Activated T-cell treated with anti-CD3 and anti-CD28 coated beads, Interleukin-2, amount 50 U/mL, for 4 hours (primary cell): ENCODE results near the gene PRDM16. TPM values are rescaled to one million over a fixed set of nuclear protein-coding genes. Genes with fewer than 3 reads are reported as not detected.

ENCODE experiments used
- ATAC-seq, 2 donors: fragments of 200-7000 bp; cut with Tn5 transposase; one replicate each; pipeline ENCODE4 v1.10.0; 2021
- DNase-seq: peaks from one replicate; pipeline ENCODE4 v3.0.0-alpha.2; 2020
- H3K27me3 Mint-ChIP-seq: one replicate; pipeline ENCODE4 v1.8.0; 2021; ENCODE audit warnings: low read depth, mixed read lengths
- H3K36me3 Mint-ChIP-seq: one replicate; pipeline ENCODE4 v1.8.0; 2022; ENCODE audit warnings: mixed read lengths; ENCODE audit not compliant: insufficient read depth
- H3K4me1 Mint-ChIP-seq: one replicate; pipeline ENCODE4 v1.8.0; 2021; ENCODE audit warnings: low read depth, mixed read lengths
- H3K4me3 Mint-ChIP-seq: one replicate; pipeline ENCODE4 v1.8.0; 2021; ENCODE audit warnings: mild to moderate bottlenecking, moderate library complexity, mixed read lengths
- H3K9me3 Mint-ChIP-seq: one replicate; pipeline ENCODE4 v1.8.0; 2021; ENCODE audit warnings: mixed read lengths
- total RNA-seq, 3 donors: library from RNA; stranded (reverse); gene quantifications; one replicate each; pipeline ENCODE4 v1.2.1, GENCODE V29; 2021

PRDM16 gene
- total RNA-seq, 3 donors from 2014 or later, result 0.05 to 0.22 TPM; not detected in 1

GRCh38 chr1:3212453-3213355 lies 143.7 kb downstream of the PRDM16 start:
- Mint-ChIP-seq H3K9me3 (no peaks in the 10 kb centered on the region), H3K36me3 (no peaks in the 10 kb centered on the region)
- ATAC-seq, result no peak

GRCh38 chr1:3213730-3214129 lies 144.7 kb downstream of the PRDM16 start:
- no peaks in the 10 kb centered on the region for H3K36me3 Mint-ChIP-seq
- no peak overlapping the region for H3K4me3 Mint-ChIP-seq
- H3K27me3 Mint-ChIP-seq, result peaks cover 7% of the 10 kb centered on the region
- no peaks in the 10 kb centered on the region for H3K4me1 Mint-ChIP-seq
- no peaks in the 10 kb centered on the region for H3K9me3 Mint-ChIP-seq
- DNase-seq (no peak), ATAC-seq (no peak)

More at GRCh38 chr1:3212453-3213355, 143.7 kb downstream of the PRDM16 start:
- no peaks in the 10 kb centered on the region for H3K4me1 Mint-ChIP-seq
- no peak overlapping the region for H3K4me3 Mint-ChIP-seq
- DNase-seq, result no peak
- peaks cover 7% of the 10 kb centered on the region for H3K27me3 Mint-ChIP-seq

- no peak overlapping the region for H3K4me3 Mint-ChIP-seq
- ATAC-seq (no peak), DNase-seq (no peak)
- H3K36me3 Mint-ChIP-seq, result no peaks in the 10 kb centered on the region
- H3K9me3 Mint-ChIP-seq, result no peaks in the 10 kb centered on the region
- peaks cover 7% of the 10 kb centered on the region for H3K27me3 Mint-ChIP-seq
- H3K4me1 Mint-ChIP-seq, result no peaks in the 10 kb centered on the region
Measured at GRCh38 chr1:3215198-3216014, 146.4 kb downstream of the PRDM16 start.

GRCh38 chr1:3216015-3216391 lies 147.0 kb downstream of the PRDM16 start:
- Mint-ChIP-seq H3K36me3 (no peaks in the 10 kb centered on the region), H3K27me3 (peaks cover 7% of the 10 kb centered on the region), H3K9me3 (no peaks in the 10 kb centered on the region), H3K4me1 (no peaks in the 10 kb centered on the region), H3K4me3 (no peak overlapping the region)
- no peak for ATAC-seq
- no peak for DNase-seq

GRCh38 chr1:3217181-3217641 lies 148.2 kb downstream of the PRDM16 start:
- peaks cover 7% of the 10 kb centered on the region for H3K27me3 Mint-ChIP-seq
- no peaks in the 10 kb centered on the region for H3K9me3 Mint-ChIP-seq
- H3K4me1 Mint-ChIP-seq, result no peaks in the 10 kb centered on the region
- DNase-seq, result no peak
- no peak for ATAC-seq
- no peaks in the 10 kb centered on the region for H3K36me3 Mint-ChIP-seq
- H3K4me3 Mint-ChIP-seq, result no peak overlapping the region

GRCh38 chr1:3217979-3218679 lies 149.1 kb downstream of the PRDM16 start:
- no peak overlapping the region for H3K4me3 Mint-ChIP-seq
- peaks cover 7% of the 10 kb centered on the region for H3K27me3 Mint-ChIP-seq
- H3K9me3 Mint-ChIP-seq, result no peaks in the 10 kb centered on the region

GRCh38 chr1:3219005-3219790 lies 150.2 kb downstream of the PRDM16 start:
- no peaks in the 10 kb centered on the region for H3K36me3 Mint-ChIP-seq
- H3K4me3 Mint-ChIP-seq, result no peak overlapping the region
- no peak for ATAC-seq
- no peak for DNase-seq
- H3K27me3 Mint-ChIP-seq, result peaks cover 12% of the 10 kb centered on the region
- no peaks in the 10 kb centered on the region for H3K9me3 Mint-ChIP-seq
- no peaks in the 10 kb centered on the region for H3K4me1 Mint-ChIP-seq

More at GRCh38 chr1:3217979-3218679, 149.1 kb downstream of the PRDM16 start:
- no peak for DNase-seq
- ATAC-seq, result no peak
- Mint-ChIP-seq H3K4me1 (no peaks in the 10 kb centered on the region), H3K36me3 (no peaks in the 10 kb centered on the region)

- Mint-ChIP-seq H3K27me3 (peaks cover 12% of the 10 kb centered on the region), H3K9me3 (no peaks in the 10 kb centered on the region), H3K36me3 (no peaks in the 10 kb centered on the region), H3K4me3 (no peak overlapping the region), H3K4me1 (no peaks in the 10 kb centered on the region)
- DNase-seq (no peak), ATAC-seq (no peak)
Measured at GRCh38 chr1:3219791-3220467, 150.9 kb downstream of the PRDM16 start.

- Mint-ChIP-seq H3K27me3 (peaks cover 5% of the 10 kb centered on the region), H3K4me1 (no peaks in the 10 kb centered on the region), H3K4me3 (no peak overlapping the region), H3K36me3 (no peaks in the 10 kb centered on the region), H3K9me3 (no peaks in the 10 kb centered on the region)
- no peak for DNase-seq
- ATAC-seq, result no peak
Measured at GRCh38 chr1:3221112-3222041, 152.4 kb downstream of the PRDM16 start.

GRCh38 chr1:3222042-3222692 lies 153.2 kb downstream of the PRDM16 start:
- Mint-ChIP-seq H3K4me3 (no peak overlapping the region), H3K9me3 (no peaks in the 10 kb centered on the region), H3K4me1 (no peaks in the 10 kb centered on the region), H3K27me3 (peaks cover 5% of the 10 kb centered on the region), H3K36me3 (no peaks in the 10 kb centered on the region)
- peak in 1 of 2 donors; percentile 37 for ATAC-seq
- no peak for DNase-seq

- no peaks in the 10 kb centered on the region for H3K36me3 Mint-ChIP-seq
- ATAC-seq, result no peak
- H3K4me1 Mint-ChIP-seq, result no peaks in the 10 kb centered on the region
- no peak for DNase-seq
- H3K9me3 Mint-ChIP-seq, result no peaks in the 10 kb centered on the region
- peaks cover 5% of the 10 kb centered on the region for H3K27me3 Mint-ChIP-seq
- H3K4me3 Mint-ChIP-seq, result no peak overlapping the region
Measured at GRCh38 chr1:3225661-3226060, 156.7 kb downstream of the PRDM16 start.

GRCh38 chr1:3226191-3226590 lies 157.2 kb downstream of the PRDM16 start:
- Mint-ChIP-seq H3K4me3 (no peak overlapping the region), H3K9me3 (no peaks in the 10 kb centered on the region), H3K27me3 (peaks cover 5% of the 10 kb centered on the region), H3K36me3 (no peaks in the 10 kb centered on the region), H3K4me1 (no peaks in the 10 kb centered on the region)
- ATAC-seq (no peak), DNase-seq (no peak)
